ENCODE data around the gene ITGA2.

Gene ITGA2

DNA sequence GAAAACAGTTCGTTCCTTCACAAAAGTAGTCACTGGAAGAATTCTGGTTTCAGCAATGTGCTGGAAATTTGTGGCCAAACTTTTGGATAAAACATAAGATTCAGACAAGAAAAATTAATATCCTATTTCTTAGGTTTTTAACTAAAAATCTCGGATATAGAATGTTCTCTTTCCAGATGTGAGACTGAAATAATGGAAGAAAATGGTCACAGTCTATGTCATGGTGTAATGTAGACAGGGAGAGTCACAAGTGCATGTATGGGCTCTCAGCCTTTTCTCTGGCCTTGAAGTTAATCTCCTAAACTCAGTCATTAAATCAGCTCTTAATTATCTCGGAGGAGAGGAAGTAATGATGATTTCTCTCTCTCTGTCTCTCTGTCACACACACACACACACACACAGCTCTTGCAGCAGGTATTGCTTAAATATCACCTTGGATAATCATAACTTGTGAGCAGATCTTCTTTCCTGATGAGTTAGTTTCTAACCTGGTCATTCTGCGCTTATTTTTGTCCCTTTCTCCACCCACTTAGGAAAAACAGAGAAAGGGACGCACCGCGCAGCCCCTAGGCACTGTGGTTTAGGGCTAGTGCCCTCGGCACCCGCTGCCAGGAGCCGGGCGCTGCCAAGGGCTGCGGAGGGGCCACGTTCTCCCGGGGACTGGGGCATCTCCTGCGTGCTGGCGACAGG lies 672 bp upstream of the ITGA2 start:
- no peak for DNase-seq (ENCODE audit: low read depth)

DNA sequence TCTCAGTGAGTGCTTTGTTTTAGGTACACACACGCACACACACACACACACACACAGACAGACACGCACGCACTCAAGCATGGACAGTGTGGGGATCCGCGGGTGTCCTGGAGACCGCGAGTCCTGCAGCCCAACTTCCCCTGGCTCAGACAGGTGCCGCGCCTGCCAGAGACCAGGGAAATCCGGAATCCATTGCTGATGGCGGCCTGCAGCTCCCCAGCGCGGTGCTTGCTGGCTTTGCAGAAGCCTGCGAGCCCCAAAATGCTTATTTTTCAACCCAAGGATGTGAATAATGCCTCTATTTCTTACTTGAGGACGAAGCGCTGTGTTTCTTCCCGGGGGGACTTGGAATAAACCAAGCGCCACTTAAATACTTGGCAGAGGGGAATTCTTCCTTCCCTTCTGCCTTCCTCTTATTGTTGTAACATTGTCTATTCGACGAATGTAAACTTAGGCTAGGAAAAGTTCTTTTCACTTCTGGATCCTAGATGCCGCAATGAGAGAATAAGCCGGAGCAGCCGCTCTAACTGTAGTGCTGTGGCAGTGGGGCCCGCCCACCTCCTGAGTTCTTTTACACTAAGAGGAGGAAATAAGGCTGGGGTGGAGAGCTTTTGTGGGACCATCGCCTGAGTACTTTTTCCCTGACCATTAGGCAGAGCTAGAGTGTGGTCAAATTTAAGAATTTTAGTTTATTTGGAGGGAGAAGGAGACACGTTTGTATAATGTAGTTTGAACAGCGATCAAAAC lies 802 bp downstream of the ITGA2 start:
- no peak for DNase-seq (ENCODE audit: low read depth)

DNA sequence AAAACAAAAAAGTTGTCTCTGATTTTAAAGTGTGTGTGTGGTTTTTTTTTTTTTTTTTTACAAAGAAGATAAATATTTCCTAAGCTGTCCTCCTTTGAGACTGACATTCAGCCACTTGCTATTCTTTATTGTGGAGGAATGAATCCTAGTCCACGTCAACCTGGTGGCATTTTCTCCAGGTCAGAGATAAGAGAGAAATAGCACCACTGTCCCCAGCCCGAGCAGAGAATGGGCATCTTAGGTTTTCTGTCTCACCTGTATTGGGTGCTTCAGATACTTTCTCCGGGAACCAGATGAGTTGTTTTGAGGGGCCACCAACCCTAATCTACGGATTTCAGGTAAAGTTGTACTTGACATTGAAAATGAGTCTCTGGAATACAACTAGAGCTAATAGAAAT lies 1.4 kb downstream of the ITGA2 start:
- no peak for DNase-seq (ENCODE audit: low read depth)

DNA sequence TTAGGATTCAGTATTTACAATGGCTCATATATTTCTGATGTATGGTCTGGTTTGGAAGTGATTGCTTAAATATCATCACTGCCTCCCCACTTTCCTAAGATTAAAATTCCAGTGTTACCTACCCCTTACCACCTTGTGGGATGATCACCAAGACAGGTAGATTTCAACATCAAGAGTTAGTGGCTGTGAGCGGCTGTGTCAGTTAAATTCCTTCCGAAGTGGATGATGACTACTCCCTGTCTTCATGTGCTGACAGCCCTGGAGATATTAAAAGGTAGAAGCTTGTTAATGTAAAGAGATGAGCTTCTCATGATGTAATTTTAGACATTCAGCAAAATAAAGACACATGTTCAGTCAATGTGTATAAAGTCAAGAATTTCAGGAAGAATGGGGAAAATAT lies 4.2 kb downstream of the ITGA2 start:
- DNase-seq (ENCODE audit: low read depth): no peak

DNA sequence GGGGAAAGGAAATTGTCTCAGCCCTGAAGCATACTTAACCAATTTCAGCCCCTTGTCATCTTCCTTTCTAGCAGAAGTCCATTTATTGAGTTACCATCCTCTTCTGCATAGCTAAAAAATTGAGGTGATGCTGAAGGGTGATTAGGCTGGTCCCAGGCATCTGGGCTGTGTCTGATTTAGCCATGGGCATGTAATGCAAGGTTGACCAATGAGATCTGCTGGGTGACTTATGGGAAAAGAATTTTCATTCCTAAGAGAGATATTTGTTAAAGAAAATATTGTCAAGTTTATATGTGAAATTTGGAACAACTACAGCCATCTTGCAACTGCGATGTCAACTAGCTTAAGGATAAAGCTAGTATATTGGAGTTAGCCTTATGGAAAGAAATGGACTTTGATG lies 5.1 kb downstream of the ITGA2 start:
- DNase-seq (ENCODE audit: low read depth): no peak

DNA sequence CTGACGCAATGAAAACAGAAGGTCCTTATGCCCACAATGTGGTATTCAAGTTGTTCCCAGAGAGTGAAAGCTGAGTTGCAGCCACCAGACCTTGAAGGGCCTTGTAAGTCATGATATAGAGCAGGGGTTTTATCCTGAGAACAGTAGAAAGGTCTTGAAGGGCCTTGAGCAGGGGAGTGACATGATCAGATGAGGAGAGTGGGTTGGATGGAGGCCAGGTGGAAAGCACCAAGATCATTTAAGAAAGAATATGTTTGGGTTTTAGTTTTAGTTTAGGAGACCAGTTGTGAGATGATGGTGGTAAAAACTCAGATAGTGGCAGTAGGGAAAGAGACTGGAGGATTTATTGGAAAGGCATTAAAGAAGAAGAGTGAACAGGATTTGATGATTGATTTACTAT lies 5.9 kb downstream of the ITGA2 start:
- no peak for DNase-seq (ENCODE audit: low read depth)

DNA sequence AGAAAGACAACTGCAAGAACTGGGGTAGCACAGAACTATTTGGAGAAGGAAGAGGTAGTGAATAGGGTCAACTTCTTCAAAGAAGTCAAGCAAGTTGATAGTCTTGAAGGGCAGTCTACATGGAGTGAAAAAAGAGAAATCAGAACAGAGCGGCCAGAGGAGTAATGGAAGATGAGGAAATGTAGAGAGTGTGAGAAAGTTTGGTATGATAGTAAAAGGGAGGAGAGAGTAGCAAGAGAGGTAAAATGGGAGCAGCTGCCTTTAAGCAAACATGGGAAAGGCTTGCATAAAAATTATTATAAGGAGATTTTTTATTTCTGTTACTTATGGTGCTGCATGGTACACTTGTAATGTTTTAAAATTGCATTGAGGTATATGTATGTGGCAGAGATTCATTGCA lies 6.8 kb downstream of the ITGA2 start:
- no peak for DNase-seq (ENCODE audit: low read depth)

DNA sequence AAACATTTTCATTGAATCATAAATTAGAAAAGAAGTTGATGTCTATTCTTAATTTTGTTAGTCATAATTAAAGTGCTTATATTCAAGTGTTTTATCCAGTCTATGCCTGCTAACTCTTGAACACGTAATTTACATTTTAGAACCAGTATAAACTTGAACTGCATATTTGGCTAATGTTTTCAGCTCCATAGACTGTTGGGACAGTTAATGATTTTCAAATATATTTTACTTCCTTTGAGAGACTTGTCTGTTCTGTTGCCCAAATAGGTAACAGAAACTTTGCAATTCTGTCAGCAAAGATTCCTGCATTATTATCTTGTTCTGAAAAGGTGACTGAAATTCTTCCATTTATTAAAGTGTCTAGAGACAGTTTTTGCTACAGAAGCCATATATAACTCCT lies 7.8 kb downstream of the ITGA2 start:
- DNase-seq (ENCODE audit: low read depth): no peak

DNA sequence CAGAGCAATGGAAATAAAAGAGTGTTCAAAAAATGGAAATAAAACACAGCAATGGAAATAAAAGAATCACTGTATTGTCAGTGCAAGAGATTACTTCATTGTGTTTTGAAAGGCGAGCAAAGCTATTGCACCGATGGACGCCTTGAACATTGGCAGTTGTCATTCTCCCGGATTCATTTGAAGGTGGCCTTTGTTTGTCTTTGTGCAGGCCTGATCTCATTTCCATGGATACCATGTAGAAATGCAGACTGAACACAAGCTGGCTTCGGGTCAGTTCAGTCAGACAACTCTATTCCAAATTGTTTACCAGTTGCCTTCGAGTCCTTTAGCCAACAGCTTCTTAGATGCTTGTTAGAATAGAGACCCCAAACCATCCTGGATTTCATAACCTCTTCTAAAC lies 8.3 kb downstream of the ITGA2 start:
- no peak for DNase-seq (ENCODE audit: low read depth)

DNA sequence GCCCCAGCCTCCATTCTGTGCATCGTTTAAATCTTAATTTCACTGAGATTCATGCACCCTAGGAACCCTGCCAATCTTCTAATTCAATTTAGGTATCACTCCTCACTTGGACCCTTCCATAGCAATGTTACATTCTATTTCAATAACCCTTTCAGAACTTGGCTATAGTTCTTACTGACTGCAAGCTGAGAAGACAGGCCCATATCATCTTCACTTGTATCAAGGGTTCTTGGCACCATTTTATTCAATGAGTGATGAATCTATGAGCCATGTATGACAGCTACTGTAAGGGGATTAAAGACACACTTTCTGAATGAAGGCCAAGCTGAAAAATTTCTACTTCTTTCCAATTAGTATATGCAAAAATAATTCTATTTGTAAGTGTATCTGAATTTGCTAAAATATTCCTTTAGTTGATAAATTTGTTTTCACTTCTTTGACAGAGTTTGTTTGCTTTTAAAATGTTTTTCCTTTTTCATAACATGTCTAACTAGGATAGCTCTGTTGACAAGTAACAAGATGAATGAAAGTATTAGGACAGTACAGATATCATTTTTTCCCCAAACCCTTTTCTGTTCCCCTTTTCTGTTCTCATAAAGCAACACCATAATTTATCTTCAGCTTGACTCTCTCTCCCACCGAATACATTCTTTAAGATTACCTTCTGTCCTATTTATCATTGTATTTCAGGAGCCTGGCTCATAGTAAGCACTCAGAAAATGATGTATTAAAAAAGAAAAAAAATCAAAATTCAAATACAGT lies 9.6 kb downstream of the ITGA2 start:
- no peak for DNase-seq (ENCODE audit: low read depth)

DNA sequence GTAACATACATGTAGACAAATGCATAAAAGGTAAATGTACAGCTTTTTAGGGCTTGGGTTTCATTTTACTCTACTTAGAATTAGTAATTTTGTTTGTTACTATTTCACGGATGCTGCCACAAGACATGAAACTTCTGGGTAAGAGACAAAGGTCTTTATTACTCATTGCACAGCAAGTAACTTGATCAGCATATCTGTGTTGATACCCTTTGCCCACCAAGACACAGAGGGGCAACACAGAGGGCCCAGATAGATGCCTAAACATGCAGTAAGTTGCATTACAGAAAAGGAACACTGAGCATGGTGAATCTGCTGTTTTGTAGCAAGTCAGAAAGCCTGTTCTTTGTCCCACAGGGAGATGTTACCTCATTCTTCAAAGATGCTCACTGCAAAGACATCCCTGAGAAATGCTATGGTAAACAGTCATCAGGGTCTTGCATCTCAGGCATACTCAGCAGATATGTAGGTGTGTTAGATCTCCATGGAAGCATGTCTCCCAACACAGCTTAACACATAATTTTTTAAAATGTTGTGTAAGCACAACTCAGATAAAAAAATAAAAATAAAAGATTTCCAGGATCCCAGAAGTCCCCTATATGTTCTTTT lies 10.3 kb downstream of the ITGA2 start:
- DNase-seq (ENCODE audit: low read depth): no peak

DNA sequence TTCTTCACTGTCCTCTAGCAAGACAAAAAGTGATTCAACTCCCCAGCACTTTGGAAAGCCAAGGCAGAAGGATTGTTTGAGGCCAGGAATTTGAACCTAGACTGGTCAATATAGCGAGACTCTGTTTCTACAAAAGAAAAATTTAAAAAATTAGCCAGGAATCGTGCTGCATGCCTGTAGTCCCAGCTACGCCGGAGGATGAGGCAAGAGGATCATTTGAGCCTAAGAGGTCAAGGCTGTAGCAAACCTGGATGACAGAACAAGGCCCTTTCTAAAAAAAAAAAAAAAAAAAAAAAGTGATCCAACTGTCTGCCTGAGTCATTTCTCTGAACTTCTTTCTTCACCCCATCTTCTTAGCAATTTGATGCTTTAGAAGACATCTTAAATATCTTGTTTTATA lies 12.4 kb downstream of the ITGA2 start:
- DNase-seq (ENCODE audit: low read depth): no peak

DNA sequence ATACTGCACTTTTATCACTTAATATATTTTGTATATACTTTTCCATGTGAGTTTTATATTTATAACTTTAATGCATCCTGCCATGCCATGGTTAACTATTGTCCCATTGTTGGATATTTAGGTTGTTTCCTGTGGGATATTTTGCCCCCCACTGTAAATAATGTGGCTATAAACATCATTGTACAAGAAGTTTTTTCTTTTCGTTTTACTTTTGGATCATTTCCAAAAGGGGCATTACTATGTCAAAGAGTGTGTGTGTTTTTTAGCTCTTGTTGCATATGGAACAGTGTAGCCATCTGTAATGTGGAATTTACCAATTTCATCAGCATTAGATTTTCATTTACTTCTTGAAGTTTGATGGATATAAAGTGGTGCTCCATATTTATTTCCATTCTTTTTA lies 13.3 kb downstream of the ITGA2 start:
- DNase-seq (ENCODE audit: low read depth): no peak

DNA sequence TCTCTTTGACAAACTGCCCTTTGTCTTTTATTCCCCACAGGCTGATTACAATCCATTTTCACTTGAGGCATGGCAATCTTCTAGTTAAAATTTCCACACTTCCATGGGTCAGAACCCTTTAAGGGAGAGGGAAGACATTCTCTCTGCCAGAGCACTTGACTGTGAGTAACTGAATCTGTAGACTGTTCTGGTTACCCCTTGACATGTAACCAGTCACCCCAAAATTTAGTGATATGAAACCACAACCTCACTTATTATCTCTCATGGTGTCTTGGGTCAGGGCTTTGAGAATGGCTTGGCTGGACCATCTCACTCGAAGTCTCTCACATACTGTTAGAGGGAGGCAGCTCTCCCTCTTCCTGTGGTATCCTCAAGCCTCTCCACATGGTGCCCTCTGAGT lies 14.0 kb downstream of the ITGA2 start:
- DNase-seq (ENCODE audit: low read depth): no peak

DNA sequence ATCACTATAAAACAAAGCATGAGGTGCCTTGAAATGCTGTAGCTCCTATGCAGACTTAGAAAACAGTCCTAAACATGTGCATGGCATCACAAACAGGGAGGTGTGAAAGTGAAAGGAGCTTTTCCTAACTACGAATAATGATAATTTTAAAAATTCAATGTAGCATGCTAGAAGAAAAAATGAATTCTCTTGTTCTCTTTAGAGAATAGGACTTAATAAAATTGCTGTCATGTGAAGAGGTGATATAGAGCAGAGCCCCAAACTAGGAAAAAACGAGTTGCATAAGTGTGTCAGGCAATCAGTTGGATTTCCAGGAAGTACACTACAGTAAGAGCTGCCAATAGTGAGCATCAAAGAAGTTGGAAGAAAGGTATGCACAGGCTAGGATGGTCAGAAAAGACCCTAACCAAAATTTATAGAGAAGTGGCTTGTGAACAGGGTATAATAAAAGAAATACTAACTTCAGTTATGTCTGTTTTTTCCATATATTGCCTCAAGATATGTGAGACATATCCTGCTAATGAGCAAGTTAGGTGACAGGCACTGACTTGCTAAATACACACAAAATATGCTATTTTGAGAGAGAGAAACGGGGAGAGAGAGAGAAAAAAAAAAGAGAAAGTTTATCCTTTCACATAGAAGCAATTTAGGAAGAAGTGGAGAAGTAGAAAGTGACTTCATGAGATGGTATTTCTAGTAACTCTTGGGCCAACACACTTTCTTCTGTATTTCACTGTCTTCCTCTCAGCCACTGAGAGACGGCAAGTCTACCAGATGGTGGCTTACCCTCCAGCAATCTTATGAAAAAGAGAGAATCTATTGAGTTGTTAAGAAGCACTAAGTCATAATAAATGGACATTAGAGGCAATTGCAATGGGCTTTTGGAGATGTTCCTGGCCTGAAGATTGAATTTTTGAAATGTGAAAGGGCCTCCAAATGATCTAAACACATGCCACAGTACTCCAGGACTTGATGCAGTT lies 18.0 kb downstream of the ITGA2 start:
- no peak for DNase-seq (ENCODE audit: low read depth)

DNA sequence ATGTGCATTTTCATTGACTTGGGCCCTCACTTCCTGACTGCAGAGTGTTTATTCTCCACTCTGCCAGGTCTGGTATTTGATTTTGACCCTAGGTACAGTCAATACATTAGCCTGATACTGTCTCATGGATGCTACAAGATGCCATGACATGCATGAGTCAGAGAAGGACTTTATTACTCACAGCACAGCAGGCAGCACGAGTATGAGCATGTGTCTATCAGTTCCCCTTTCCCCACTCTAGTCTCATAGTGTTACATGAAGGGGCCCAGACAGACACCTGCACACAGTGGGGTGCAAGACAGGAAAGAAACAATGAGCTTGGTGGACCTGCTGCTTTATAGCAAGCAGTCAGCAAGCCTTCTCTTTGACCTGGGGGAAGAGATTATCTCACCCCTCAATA lies 19.6 kb downstream of the ITGA2 start:
- no peak for DNase-seq (ENCODE audit: low read depth)

DNA sequence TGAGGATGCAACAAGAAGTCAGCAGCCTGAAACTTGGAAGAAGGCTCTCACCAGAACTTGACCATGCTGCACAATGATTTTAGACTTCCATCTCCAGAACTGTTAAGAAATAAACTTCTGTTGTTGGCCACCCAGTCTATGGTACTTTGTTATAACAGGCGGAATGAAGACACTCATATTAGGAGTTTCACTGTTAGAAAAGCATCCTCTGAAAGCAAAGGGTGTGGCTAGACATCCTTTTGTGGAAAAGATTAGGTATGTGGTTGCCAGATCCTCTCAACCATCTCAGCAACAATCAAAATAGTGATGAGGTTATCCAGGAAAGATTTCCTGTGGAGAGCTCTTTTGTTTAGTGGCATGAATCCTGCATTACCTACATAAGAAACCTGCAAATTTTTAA lies 20.7 kb downstream of the ITGA2 start:
- no peak for DNase-seq (ENCODE audit: low read depth)

DNA sequence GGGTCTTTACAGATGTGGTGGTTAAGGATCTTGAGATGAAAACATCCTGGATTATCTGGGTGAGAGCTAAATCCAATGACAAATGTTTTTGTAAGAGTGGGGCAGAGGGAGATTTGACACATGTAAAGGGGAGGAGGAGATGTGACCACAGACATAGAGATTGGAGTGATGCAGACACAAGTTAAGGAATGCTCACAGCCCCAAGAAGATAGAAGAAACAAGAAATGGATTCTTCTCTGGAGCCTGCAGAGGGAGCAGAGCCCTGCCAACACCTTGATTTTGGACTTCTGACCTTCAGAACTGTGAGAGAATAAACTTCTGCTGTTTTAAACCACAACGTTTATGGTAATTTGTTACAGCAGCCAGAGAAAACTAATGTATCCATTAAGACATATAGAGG lies 21.7 kb downstream of the ITGA2 start:
- no peak for DNase-seq (ENCODE audit: low read depth)

DNA sequence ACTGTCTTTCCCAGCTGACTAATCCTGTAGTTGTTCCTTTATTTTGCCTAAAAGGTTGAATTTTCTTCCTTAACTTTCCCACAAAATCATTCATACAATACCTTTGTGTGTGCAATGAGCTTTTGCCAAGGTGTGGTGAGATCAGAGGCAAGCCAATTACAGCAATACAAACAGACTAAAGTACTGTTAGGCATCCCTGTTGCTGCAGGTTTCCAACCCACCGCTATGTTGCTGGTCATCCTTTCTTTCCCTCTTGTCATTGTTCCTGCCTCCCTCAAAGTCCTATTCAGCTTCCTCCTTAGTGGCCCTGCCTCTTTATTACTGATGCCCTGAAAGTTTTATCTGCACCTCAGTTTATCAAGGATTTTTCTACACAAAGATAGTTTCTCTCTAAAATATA lies 22.1 kb downstream of the ITGA2 start:
- DNase-seq (ENCODE audit: low read depth): no peak

DNA sequence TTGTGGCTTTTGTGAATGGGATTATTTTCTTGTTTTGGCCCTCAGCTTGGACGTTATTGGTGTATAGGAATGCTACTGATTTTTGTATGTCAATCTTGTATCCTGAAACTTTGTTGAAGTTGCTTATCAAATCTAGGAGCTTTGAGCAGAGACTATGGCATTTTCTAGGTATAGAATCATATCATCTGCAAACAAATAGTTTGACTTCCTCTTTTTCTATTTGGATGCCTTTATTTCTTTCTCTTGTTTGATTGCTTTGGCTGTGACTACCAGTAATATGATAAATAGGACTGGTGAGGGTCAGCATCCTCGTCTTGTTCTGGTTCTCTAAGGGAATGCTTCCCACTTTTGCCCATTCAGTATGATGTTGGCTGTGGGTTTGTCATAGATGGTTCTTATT lies 24.7 kb downstream of the ITGA2 start:
- DNase-seq (ENCODE audit: low read depth): no peak

DNA sequence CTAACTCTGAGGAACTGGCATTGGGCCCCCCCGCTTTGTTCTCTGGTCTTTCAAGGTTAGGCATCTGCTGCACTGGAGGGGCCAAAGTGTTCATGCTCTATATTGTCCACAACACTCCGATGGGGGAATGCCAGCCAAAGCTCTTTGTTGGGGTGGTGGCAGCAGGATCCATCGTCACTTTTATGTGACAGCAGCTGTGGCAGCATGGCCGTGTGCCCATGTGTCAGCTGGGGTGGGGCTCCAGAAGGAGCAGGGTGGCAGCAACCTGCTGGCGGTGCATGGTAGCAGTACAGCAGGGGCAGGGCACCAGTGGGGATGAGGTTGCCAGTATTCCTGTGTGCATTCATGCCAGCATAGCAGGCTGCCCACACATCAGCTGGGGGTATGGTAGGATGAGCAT lies 28.2 kb downstream of the ITGA2 start:
- no peak for DNase-seq (ENCODE audit: low read depth)

Measured in activated T-cell treated with anti-CD3 and anti-CD28 coated beads for 24 hours (primary cell).